Vagina (tissue), 2 donors: ENCODE results near the gene SLC12A5. TPM values are rescaled to one million over a fixed set of nuclear protein-coding genes. Genes with fewer than 3 reads are reported as not detected.
"Not testable (repeated sequence)": the region's sequence is repeated elsewhere in the genome, so short reads cannot be mapped to it uniquely, and the experiment has no call there.

Experiments used
- DNase-seq, 2 donors: peaks; one replicate each; pipeline ENCODE4 v3.0.0-alpha.2; 2017; ENCODE audit errors: extremely low spot score in 2 of 2
- H3K27ac ChIP-seq: fragments of 200-600 bp; sonication (generic); one replicate; pipeline ENCODE4 v1.5.1; 2019
- H3K27me3 ChIP-seq: fragments of 200-600 bp; sonication (generic); one replicate; pipeline ENCODE4 v1.5.1; 2019
- H3K36me3 ChIP-seq, 2 donors: fragments of 200-600 bp; sonication (generic); one replicate each; pipeline ENCODE4 v1.5.1; 2017 to 2019
- H3K4me1 ChIP-seq: fragments of 200-600 bp; sonication (generic); one replicate; pipeline ENCODE4 v1.5.1; 2019
- H3K4me3 ChIP-seq, 2 donors: fragments of 200-600 bp; sonication (generic); 1 replicate in 1 of 2; 2 replicates in 1 of 2; pipeline ENCODE4 v1.5.1; 2016 to 2019
- H3K9me3 ChIP-seq: fragments of 200-600 bp; sonication (generic); one replicate; pipeline ENCODE4 v1.5.1; 2019
- CTCF ChIP-seq, 3 experiments: fragments of 450-650 bp in 2 of 3; fragments of 200-600 bp in 1 of 3; sonication (generic) in 1 of 3; IDR thresholded peaks; one replicate each; pipeline ENCODE4 v1.5.1; 2017 to 2019; ENCODE audit warnings: antibody characterized with exemption in 3 of 3, mild to moderate bottlenecking in 2 of 3, moderate library complexity in 2 of 3
- POLR2A ChIP-seq, 2 donors: fragments of 450-650 bp; IDR thresholded peaks; one replicate each; pipeline ENCODE4 v1.6.1; 2017; ENCODE audit warnings: antibody characterized with exemption in 2 of 2, mild to moderate bottlenecking in 2 of 2, moderate library complexity in 2 of 2
- POLR2AphosphoS5 ChIP-seq, 2 donors: sonication (generic); formaldehyde crosslinking; IDR thresholded peaks; one replicate each; pipeline ENCODE4 v1.9.0; 2017; ENCODE audit warnings: antibody characterized with exemption in 2 of 2, mild to moderate bottlenecking in 2 of 2, low read depth in 1 of 2; ENCODE audit not compliant: insufficient read depth in 1 of 2
- intact Hi-C: fragments of 100-400 bp; cut with DNase I; formaldehyde crosslinking; loops from one replicate; pipeline ENCODE4 v1.15.1; 2023
- total RNA-seq: library from RNA; depleted of rRNA; stranded (reverse); fragments of >200 nt; gene quantifications from one replicate; pipeline ENCODE4 v1.2.3, GENCODE V29; 2016

SLC12A5 gene
- total RNA-seq, 1 donor from 2014 or later, result not detected

- no peak for TF ChIP-seq CTCF (IDR thresholded peaks at IDR 0.05)
- TF ChIP-seq POLR2A (IDR thresholded peaks at IDR 0.05), result no peak
- TF ChIP-seq POLR2AphosphoS5 (IDR thresholded peaks at IDR 0.05; ENCODE audit: insufficient read depth in 1 of 2, low read depth in 1 of 2), result no peak
- peak overlapping the region; percentile 75 to 86 for H3K4me3 ChIP-seq
- H3K9me3 ChIP-seq, result no peaks in the 10 kb centered on the region
- no peak for DNase-seq
- H3K27ac ChIP-seq, result peak overlapping the region; percentile 97
- H3K36me3 ChIP-seq, result no peaks in the 10 kb centered on the region
- H3K27me3 ChIP-seq, result no peaks in the 10 kb centered on the region
- intact Hi-C loops, result no loop called here
- peaks cover 62% of the 10 kb centered on the region for H3K4me1 ChIP-seq
Observed at GRCh38 chr20:46088409-46089166, 59.6 kb downstream of the SLC12A5 start.

GRCh38 chr20:46089167-46089416 is 60.1 kb downstream of the SLC12A5 start:
- peak overlapping the region; percentile 75 to 86 for H3K4me3 ChIP-seq
- TF ChIP-seq CTCF (IDR thresholded peaks at IDR 0.05) (no peak), POLR2A (IDR thresholded peaks at IDR 0.05) (no peak), POLR2AphosphoS5 (IDR thresholded peaks at IDR 0.05; ENCODE audit: insufficient read depth in 1 of 2, low read depth in 1 of 2) (peak in 1 of 2 donors; percentile 21)
- DNase-seq, result no peak
- no peaks in the 10 kb centered on the region for H3K36me3 ChIP-seq
- H3K4me1 ChIP-seq, result peaks cover 57% of the 10 kb centered on the region
- intact Hi-C loops, result no loop called here
- H3K27me3 ChIP-seq, result no peaks in the 10 kb centered on the region
- H3K27ac ChIP-seq, result peak overlapping the region; percentile 97
- H3K9me3 ChIP-seq, result no peaks in the 10 kb centered on the region

GRCh38 chr20:46089417-46090388 is 60.7 kb downstream of the SLC12A5 start, which contains the start of gene NCOA5:
Gene NCOA5 (minus strand): TSS chr20:46089962. CDS start chr20:46079424, 10,538 bp downstream.
- TF ChIP-seq POLR2A (IDR thresholded peaks at IDR 0.05), result peak in 1 of 2 donors; percentile 76
- TF ChIP-seq CTCF (IDR thresholded peaks at IDR 0.05), result peak in 1 of 3 experiments; percentile 36
- TF ChIP-seq POLR2AphosphoS5 (IDR thresholded peaks at IDR 0.05; ENCODE audit: insufficient read depth in 1 of 2, low read depth in 1 of 2), result peak; percentile 80 to 83
- Histone ChIP-seq H3K27ac (peak within 1 kb of the TSS; percentile 97), H3K36me3 (no peaks in the 10 kb centered on the region), H3K27me3 (no peaks in the 10 kb centered on the region), H3K9me3 (no peaks in the 10 kb centered on the region), H3K4me3 (peak within 1 kb of the TSS; percentile 75 to 86), H3K4me1 (peaks cover 51% of the 10 kb centered on the region)
- intact Hi-C loops, result no loop called here
- DNase-seq, result peak in 1 of 2 donors; percentile 96

DNA sequence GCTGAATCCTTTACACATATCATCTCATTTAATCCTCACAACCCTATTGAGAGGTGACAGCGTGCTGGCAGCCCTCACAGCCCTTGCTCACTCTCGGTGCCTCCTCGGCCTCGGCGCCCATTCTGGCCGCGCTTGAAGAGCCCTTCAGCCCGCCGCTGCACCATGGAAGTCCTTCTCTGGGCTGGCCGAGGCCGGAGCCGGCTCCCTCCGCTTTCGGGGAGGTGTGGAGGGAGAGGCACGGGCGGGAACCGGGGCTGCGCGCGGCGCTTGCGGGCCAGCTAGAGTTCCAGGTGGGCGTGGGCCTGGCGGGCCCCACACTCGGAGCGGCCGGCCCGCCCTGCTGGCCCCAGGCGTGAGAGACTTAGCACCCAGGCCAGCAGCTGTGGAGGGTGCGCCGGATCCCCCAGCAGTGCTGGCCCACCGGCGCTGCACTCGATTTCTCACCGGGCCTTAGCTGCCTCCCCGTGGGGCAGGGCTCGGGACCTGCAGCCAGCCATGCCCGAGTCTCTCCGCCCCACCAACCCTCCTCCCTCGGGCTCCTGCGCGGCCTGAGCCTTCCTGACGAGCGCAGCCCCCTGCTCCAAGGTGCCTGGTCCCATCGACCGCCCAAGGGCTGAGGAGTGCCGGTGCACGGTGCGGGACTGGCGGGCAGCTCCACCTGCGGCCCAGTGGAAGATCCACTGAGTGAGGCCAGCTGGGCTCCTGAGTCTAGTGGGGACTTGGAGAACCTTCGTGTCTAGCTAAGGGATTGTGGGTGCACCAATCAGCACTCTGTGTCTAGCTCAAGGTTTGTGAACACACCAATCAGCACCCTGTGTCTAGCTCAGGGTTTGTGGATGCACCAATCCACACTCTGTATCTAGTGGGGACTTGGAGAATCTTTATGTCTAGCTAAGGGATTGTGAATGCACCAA is 62.9 kb downstream of the SLC12A5 start:
- peaks cover 29% of the 10 kb centered on the region for H3K4me1 ChIP-seq
- H3K4me3 ChIP-seq, H3K36me3 ChIP-seq, intact Hi-C loops, DNase-seq, H3K9me3 ChIP-seq, H3K27me3 ChIP-seq, H3K27ac ChIP-seq: not testable (repeated sequence)

- H3K27me3 ChIP-seq, result no peaks in the 10 kb centered on the region
- H3K27ac ChIP-seq, result no peak overlapping the region
- no peaks in the 10 kb centered on the region for H3K9me3 ChIP-seq
- no peak overlapping the region for H3K4me3 ChIP-seq
- peaks cover 13% of the 10 kb centered on the region for H3K4me1 ChIP-seq
- DNase-seq, result no peak
- TF ChIP-seq CTCF (IDR thresholded peaks at IDR 0.05) (no peak), POLR2A (IDR thresholded peaks at IDR 0.05) (no peak), POLR2AphosphoS5 (IDR thresholded peaks at IDR 0.05; ENCODE audit: insufficient read depth in 1 of 2, low read depth in 1 of 2) (no peak)
- no peaks in the 10 kb centered on the region for H3K36me3 ChIP-seq
- intact Hi-C loops, result no loop called here
Observed at GRCh38 chr20:46093531-46093930, 64.5 kb downstream of the SLC12A5 start.
